DOHH2 (cell line): ENCODE results near the gene RDH8.

Source experiments
- EZH2phosphoT487 ChIP-seq: fragments of 200-600 bp; sonication (generic); IDR thresholded peaks from 2 replicates; pipeline ENCODE4 v1.6.1; 2017; ENCODE audit warnings: borderline replicate concordance, mild to moderate bottlenecking, antibody characterized with exemption, low read length, moderate library complexity, mixed read lengths
- TF ChIP-seq, protein P1 (sequence below): fragments of 200-600 bp; sonication (generic); IDR thresholded peaks from one replicate; pipeline ENCODE4 v1.5.1; 2014; ENCODE audit warnings: antibody characterized with exemption, mild to moderate bottlenecking, low read depth, low read length; ENCODE audit not compliant: poor library complexity, severe bottlenecking

DNA sequence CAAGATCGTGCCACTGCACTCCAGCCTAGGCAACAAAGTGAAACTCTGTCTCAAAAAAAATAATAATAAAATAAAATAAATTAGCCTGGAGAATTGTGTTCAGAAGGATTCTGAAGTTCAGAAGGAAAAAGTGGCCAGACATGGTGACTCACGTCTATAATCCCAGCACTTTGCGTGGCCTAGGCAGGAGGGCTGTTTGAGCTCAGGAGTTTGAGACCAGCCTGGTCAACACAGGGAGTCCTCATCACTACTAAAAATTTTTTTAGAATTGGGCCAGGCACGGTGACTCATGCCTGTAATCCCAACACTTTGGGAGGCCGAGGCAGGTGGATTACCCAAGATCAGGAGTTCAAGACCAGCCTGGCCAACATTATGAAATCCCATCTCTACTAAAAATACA, 6.0 kb downstream of the RDH8 start:
- TF ChIP-seq, protein P1, sequence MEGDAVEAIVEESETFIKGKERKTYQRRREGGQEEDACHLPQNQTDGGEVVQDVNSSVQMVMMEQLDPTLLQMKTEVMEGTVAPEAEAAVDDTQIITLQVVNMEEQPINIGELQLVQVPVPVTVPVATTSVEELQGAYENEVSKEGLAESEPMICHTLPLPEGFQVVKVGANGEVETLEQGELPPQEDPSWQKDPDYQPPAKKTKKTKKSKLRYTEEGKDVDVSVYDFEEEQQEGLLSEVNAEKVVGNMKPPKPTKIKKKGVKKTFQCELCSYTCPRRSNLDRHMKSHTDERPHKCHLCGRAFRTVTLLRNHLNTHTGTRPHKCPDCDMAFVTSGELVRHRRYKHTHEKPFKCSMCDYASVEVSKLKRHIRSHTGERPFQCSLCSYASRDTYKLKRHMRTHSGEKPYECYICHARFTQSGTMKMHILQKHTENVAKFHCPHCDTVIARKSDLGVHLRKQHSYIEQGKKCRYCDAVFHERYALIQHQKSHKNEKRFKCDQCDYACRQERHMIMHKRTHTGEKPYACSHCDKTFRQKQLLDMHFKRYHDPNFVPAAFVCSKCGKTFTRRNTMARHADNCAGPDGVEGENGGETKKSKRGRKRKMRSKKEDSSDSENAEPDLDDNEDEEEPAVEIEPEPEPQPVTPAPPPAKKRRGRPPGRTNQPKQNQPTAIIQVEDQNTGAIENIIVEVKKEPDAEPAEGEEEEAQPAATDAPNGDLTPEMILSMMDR = no peak
- no peak for TF ChIP-seq EZH2phosphoT487
